Testis (tissue), 2 donors: ENCODE data around the gene SH2D4B.

Source experiments
- POLR2A ChIP-seq: fragments of 450-650 bp; IDR thresholded peaks from one replicate; pipeline ENCODE4 v1.6.1; 2017; ENCODE audit warnings: antibody characterized with exemption, mild to moderate bottlenecking, moderate library complexity
- TF ChIP-seq, protein P1 (sequence below), 3 experiments: fragments of 450-650 bp in 2 of 3; fragments of 200-600 bp in 1 of 3; sonication (generic) in 1 of 3; IDR thresholded peaks; one replicate each; pipeline ENCODE4 v1.5.1; 2016 to 2019; ENCODE audit warnings: antibody characterized with exemption in 3 of 3, mild to moderate bottlenecking in 2 of 3, moderate library complexity in 1 of 3

GRCh38 chr10:80552151-80552646 lies 14.5 kb downstream of the SH2D4B start:
- TF ChIP-seq, protein P1, sequence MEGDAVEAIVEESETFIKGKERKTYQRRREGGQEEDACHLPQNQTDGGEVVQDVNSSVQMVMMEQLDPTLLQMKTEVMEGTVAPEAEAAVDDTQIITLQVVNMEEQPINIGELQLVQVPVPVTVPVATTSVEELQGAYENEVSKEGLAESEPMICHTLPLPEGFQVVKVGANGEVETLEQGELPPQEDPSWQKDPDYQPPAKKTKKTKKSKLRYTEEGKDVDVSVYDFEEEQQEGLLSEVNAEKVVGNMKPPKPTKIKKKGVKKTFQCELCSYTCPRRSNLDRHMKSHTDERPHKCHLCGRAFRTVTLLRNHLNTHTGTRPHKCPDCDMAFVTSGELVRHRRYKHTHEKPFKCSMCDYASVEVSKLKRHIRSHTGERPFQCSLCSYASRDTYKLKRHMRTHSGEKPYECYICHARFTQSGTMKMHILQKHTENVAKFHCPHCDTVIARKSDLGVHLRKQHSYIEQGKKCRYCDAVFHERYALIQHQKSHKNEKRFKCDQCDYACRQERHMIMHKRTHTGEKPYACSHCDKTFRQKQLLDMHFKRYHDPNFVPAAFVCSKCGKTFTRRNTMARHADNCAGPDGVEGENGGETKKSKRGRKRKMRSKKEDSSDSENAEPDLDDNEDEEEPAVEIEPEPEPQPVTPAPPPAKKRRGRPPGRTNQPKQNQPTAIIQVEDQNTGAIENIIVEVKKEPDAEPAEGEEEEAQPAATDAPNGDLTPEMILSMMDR (IDR thresholded peaks at IDR 0.05): no peak
- TF ChIP-seq POLR2A: no peak
